Measurements from ENCODE around the gene PHYKPL.
A peak's percentile ranks its signal among the peaks of the same experiment; 100 is the strongest.
"Not testable (repeated sequence)": the region's sequence is repeated elsewhere in the genome, so short reads cannot be mapped to it uniquely, and the experiment has no call there.

The PHYKPL gene

GRCh38 chr5:178205749-178206047, 26.9 kb downstream of the PHYKPL start:
- no peak for DNase-seq

GRCh38 chr5:178204935-178205748, 27.5 kb downstream of the PHYKPL start:
- peak; percentile 79 for DNase-seq

GRCh38 chr5:178204182-178204934, 28.2 kb downstream of the PHYKPL start, which contains the start of gene HNRNPAB:
TSS of gene HNRNPAB (plus strand) at chr5:178204533. CDS start at chr5:178204838, 305 bp downstream.
- peak; percentile 98 for DNase-seq

GRCh38 chr5:178203670-178204181, 28.9 kb downstream of the PHYKPL start:
- DNase-seq: no peak

- no peak for DNase-seq
Measured at GRCh38 chr5:178202541-178202940, 30.1 kb downstream of the PHYKPL start.

GRCh38 chr5:178201927-178202235, 30.7 kb downstream of the PHYKPL start:
- no peak for DNase-seq

- no peak for DNase-seq
Measured at GRCh38 chr5:178201221-178201926, 31.2 kb downstream of the PHYKPL start.

GRCh38 chr5:178199581-178200434, 32.8 kb downstream of the PHYKPL start:
- DNase-seq: no peak

GRCh38 chr5:178198706-178199105, 33.9 kb downstream of the PHYKPL start:
- DNase-seq: no peak

- DNase-seq: not testable (repeated sequence)
Measured at GRCh38 chr5:178198151-178198550, 34.5 kb downstream of the PHYKPL start.

- DNase-seq: no peak
Measured at GRCh38 chr5:178196986-178197385, 35.6 kb downstream of the PHYKPL start.

- DNase-seq: no peak
Measured at GRCh38 chr5:178196281-178196812, 36.3 kb downstream of the PHYKPL start.

- no peak for DNase-seq
Measured at GRCh38 chr5:178194026-178194425, 38.6 kb downstream of the PHYKPL start.

GRCh38 chr5:178193251-178193809, 39.3 kb downstream of the PHYKPL start:
- no peak for DNase-seq

GRCh38 chr5:178192787-178193186, 39.8 kb downstream of the PHYKPL start:
- no peak for DNase-seq

- DNase-seq: no peak
Measured at GRCh38 chr5:178192244-178192643, 40.4 kb downstream of the PHYKPL start.

- no peak for DNase-seq
Measured at GRCh38 chr5:178191661-178192060, 40.9 kb downstream of the PHYKPL start.

- no peak for DNase-seq
Measured at GRCh38 chr5:178189433-178189832, 43.2 kb downstream of the PHYKPL start.

GRCh38 chr5:178187014-178187413, 45.6 kb downstream of the PHYKPL start, which contains the start of gene GMCL2:
TSS of gene GMCL2 (minus strand) at chr5:178187371. CDS start at chr5:178187299, 72 bp downstream.
- no peak for DNase-seq

- DNase-seq: no peak
Measured at GRCh38 chr5:178186427-178186826, 46.2 kb downstream of the PHYKPL start.

GRCh38 chr5:178182158-178182876, 50.3 kb downstream of the PHYKPL start:
- DNase-seq: no peak
